GM21367 (cell line): ENCODE data around the gene PRSS23.
"Not testable (repeated sequence)": the region's sequence is repeated elsewhere in the genome, so short reads cannot be mapped to it uniquely, and the experiment has no call there.

Source experiments
- ATAC-seq: cut with Tn5 transposase; IDR thresholded peaks from one replicate; pipeline ENCODE4 v1.9.1; 2021; ENCODE audit not compliant: unreplicated experiment

Gene PRSS23, protein sequence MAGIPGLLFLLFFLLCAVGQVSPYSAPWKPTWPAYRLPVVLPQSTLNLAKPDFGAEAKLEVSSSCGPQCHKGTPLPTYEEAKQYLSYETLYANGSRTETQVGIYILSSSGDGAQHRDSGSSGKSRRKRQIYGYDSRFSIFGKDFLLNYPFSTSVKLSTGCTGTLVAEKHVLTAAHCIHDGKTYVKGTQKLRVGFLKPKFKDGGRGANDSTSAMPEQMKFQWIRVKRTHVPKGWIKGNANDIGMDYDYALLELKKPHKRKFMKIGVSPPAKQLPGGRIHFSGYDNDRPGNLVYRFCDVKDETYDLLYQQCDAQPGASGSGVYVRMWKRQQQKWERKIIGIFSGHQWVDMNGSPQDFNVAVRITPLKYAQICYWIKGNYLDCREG

DNA sequence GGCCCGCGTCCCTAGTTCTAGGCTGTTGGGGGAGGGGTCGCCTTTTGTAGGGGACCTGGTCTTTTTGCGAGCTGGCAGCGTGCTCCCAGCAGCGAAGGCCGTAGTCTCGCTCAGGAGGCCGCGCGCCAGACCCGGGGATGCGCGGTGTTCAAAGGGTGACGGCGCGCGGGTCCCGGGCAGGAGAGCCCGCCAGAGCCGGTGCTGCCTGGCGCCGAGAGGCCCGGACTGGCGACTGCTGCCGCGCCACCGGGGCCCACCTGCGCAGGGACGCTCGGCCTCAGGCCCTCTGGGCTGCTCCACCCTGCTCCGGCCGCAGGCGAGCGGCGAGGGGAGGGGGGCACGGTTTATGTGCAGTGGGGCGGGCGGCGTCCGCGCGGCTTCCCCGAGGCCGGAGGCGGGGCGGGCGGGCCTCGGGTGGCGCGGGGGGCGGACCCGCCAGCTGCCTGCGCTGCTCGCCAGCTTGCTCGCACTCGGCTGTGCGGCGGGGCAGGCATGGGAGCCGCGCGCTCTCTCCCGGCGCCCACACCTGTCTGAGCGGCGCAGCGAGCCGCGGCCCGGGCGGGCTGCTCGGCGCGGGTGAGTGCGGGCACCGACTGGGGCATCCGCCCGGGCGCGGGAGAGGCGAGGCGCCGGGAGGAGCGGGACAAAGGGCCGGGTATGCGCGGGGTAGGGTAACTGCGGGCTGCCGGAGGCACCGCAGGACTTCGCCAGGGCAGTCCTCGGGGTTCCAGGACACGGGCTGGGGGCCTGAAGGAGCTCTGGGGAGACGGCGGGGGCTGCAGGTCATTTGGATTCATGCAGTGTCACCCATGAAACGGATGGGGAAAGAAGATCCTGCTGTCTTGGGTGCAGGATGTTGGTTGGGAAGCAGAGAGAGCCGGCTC is at the start of gene PRSS23:
Gene PRSS23, plus strand, starts transcription at position 467 of the 884 bp plus-strand sequence. CDS start 7,102 bp downstream, outside the sequence.
- no peak for ATAC-seq

DNA sequence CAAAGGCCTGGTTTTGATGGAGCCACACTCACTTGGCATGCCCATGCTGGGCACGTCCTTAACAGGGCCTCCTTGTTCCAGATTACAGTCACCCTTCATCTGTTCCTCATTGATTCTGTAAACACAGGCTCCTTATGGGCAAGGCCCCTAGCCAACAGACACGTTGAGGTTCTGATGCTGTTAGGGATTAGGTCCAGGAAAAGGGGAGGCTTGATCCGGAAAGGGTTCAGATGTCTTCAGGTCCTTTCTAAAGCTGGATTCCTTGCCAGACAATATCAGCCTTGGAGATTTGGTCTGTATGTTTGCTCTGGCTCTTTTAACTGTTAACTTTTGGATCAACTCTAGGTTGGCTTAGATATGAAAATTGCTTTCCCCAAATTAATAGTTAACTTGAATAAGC is 46.9 kb upstream of the PRSS23 start:
- ATAC-seq = no peak

DNA sequence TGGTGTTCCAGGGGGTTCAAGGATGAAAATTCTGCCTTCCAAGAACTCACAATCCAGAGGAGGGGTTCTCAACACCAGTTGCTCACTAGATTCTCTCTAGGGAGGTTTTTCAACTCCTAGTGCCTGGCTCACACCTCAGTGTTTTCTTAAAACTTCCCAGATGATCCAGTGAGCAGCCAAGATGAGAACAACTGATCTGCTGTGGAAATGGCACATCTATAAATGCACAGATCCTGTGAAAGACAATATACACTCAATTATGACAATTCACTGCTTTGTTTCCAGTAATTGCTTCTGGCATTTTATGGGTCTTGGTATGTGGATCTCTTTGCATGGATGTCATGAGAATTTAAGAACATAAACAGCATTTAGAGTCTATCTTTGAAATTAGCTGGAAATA is 45.2 kb upstream of the PRSS23 start:
- no peak for ATAC-seq

DNA sequence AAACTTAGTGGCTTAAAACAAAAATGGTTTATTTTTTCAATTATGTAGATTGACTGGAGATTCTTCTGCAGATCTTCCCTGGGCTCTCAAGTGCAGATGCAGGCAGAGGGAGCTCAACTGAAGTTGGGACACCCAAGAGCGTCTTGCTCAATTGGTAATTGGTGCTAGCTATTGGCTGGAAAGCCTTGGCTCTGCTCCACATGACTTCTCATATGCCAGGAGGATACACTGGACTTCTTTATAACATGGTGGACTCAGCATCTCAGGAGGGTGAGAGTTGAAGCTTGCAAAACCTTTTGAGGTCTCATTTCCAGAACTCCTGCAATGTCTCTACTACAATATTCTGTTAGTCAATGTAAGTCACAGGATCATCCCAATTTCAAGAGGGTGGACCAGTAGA is 42.2 kb upstream of the PRSS23 start:
- no peak for ATAC-seq

DNA sequence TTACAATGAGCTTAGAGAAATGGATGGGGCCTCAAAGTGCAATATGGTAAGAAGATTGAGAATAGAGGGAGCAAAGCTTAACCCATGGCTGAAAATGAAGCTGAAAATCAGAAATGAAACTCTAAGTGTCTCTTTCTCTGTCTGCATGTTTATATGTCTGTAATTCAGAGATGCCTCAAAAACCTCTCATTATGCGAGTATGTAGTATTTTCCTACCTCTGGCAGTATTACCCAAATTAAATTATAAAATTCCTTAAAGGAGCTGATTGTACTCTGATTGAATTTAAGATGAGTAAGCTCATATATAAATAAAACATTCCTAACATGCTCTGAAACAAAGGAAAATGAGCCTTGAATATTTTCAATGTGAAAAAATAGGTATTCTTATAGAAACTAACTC is 39.8 kb upstream of the PRSS23 start:
- ATAC-seq = no peak

DNA sequence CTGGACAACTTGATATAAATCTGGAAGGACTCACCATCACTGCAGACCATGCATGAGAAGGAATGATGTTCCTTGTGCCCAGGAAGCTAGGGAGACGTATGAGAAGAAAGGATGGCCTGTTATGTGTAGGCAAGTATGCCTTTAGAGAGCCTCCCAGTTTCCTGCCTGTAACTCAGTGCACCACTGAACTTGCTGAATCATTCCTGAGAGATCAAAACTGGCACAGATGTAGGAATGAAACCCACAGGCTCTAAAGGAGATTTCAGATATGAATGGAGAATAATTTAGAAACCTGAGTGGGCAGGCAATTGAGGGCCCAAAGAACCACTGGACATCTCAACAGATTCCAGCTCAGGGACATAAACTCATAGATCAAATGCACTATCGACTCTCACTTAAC is 38.4 kb upstream of the PRSS23 start:
- ATAC-seq = no peak

DNA sequence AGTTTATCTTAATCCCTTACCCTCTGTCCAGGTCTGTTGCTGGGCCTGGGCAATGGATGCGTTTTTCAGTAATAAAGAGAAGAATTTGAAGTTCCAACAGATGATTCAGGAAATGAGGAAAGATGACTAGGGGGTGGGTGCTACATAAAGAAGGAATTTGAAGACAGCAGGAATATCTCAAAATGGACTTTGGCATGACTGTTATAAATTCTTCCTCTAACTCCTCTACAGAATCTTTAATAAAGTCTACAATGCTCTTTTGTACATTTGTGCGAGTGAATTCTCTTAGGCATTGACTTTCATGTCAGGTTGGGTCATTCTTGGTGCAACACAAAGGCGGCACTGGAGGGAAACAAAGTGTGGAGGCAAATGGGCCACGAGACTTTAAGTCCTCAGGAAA is 35.1 kb upstream of the PRSS23 start:
- ATAC-seq = no peak

DNA sequence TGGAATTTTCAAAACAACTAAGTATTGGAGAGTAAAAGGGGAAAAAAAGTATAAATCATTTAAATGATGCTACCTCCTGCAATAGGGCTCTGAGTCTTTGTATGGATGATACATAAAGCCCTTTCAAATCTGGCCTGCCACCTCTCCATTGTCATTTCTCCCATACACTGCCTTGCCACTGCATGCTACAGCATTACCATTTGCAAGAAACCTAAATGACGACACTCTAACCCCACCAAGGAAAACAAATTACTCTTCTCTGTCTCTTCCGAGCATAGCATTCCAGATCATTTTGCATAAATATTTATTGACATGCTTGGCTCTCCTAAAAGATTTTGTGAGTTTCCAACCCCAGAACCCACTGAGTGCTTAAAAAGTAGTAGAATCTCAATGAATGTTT is 34.5 kb upstream of the PRSS23 start:
- no peak for ATAC-seq

DNA sequence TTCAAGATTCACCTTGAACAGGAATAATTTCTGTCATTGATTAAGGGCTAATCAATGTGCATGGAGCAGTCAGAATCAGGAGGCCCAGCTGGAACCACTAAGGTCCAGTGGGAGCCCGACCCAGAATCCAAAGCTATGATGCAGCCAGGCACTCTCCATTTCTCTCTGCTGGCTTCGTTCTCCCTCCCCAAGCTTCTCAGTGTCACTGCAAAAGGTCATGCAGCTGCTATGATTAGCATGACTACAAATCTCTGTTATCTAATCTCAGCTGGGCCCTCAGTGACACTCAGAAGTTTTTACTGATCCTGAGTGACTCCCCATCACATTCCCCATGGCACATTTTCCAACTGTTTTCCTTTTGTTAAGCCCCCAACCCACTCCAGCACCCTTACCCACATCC is 31.1 kb upstream of the PRSS23 start:
- ATAC-seq = no peak

DNA sequence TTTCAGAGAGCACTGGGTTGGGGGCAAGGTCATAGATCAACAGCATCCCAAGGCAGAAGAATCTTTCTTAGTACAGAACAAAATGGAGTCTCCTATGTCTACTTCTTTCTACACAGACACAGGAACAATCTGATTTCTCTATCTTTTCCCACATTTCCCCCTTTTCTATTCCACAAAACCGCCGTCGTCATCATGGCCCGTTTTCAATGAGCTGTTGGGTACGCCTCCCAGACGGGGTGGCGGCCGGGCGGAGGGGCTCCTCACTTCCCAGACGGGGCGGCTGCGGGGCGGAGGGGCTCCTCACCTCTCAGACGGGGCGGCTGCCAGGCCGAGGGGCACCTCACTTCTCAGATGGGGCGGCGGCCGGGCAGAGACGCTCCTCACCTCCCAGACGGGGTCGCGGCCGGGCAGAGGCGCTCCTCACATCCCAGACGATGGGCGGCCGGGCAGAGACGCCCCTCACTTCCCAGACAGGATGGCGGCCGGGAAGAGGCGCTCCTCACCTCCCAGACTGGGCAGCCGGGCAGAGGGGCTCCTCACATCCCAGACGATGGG is 29.8 kb upstream of the PRSS23 start:
- not testable (repeated sequence) for ATAC-seq

DNA sequence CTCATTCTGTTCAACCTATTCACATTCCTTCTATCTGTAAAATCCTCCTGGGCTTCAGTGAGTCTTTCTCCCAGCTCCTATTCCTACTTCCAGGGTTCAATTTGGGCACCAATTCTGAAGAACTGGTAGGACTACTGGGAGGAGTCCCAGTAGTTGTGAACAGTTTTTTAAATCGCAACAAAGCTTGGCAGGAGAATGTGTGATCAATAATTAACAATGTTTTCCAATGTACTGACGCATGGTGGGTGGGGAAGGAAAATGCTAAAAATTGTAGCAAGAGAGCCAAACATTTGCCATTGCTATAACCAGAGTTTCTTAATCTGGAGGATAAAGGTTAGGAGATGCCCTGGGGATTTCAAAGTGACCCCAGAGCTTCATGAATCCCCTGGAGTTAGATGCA is 27.3 kb upstream of the PRSS23 start:
- ATAC-seq = no peak

DNA sequence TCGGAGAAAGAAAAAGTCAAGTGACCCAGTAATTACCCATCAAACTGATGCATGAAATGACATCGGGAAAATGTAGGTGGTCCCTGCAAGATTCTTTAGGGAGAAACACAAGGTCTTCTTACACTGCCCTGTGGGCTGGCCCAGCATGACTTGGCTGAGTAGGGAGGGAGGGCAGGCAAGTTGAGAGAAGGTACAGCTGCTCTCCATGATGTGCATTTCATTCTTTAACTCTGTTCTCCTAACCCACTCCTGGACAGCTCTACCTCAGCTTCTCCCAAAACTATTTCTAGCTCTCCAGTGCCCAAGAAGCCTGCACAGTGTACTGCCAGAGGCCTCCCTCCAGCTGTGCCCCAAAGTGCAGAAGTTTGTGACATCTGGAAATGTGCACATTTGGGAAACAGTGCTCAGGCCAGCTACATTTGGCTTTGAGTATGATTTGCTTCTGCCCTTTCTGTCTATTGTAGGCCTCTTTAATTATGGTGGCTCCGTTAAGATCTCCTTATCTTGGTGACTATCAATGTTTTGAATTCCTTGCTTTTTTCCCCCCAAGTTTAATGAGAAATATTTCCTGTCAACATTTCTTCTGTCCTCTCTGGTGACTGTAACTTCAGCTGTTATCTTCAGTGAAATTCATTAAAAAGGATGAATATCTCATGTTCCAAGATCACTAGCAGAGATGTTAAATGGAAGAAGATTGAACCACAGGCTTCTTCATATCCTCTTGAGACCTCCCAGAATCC is 26.7 kb upstream of the PRSS23 start:
- no peak for ATAC-seq

DNA sequence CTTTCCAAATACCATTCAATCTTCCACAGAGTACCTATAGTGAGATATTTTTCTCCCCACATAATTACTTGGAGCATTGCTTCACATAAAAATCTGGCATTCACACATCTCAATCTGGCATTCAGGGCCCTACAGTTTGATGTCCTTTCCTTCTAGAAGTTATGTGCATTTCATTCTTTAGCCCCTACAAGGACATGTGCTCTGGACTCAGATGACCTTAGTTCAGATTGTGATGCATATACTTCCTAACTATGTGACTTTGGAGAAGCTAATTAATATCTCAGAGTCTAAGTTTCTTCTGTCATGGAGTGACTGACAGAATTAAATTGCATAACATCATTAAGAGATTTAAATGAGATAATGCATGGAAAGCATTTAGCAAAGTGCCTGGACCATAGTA is 25.9 kb upstream of the PRSS23 start:
- no peak for ATAC-seq

DNA sequence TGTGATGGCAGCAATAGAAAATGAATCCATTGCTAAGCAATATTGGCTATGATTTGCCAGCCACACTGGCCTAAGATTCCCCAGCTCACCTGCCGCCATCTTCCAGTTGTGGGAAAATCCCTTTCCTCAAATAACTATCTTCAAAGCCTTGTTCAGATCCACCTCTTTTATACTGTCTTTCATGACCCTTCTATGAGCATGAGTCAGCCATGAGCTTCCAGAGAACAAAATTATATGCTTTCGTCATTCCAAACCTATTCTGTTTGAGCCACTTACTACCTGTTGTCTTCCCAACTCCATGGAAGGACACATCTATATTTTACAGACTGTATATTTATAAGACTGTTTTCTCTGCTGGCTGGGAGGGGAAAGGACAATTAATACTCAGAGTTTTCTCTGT is 25.0 kb upstream of the PRSS23 start:
- ATAC-seq = no peak

DNA sequence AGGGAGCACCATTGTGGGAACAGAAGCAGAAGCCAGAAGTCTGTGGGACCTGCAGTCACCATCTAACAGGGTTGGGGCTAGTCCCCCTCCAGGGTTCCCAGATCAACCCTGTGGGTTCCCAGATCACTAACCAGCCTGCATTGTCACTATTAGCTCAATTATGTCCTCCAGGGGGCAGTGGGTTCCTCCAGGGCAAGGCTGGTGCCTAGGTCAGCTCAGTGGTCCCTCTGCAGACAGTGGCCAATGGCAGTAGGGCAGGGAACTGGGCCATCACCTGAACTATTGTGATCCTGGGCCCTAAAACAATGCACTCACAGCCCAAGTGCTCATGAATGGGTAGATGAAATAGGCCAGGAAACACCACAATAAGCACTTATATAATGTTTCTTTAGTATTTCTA is 18.8 kb upstream of the PRSS23 start:
- no peak for ATAC-seq

DNA sequence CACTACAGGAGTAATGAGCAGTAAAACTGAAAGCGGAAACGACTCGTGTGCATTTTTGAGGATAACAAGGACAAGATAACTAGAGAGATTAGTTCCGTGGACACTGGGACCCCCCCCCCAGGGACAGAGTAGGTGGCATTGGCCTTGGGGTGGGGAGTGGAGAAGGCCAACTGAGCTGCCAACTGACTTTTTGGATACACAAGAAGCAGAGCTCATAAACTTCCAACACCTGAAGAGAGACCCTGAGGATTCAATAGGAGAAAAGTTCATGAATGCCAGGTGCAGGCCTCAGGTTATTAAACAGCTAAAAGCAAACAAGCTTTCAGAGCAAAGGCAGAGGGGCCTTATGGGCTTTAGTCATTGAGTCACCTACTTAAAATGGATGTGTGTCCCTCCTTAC is 17.6 kb upstream of the PRSS23 start:
- ATAC-seq = no peak

DNA sequence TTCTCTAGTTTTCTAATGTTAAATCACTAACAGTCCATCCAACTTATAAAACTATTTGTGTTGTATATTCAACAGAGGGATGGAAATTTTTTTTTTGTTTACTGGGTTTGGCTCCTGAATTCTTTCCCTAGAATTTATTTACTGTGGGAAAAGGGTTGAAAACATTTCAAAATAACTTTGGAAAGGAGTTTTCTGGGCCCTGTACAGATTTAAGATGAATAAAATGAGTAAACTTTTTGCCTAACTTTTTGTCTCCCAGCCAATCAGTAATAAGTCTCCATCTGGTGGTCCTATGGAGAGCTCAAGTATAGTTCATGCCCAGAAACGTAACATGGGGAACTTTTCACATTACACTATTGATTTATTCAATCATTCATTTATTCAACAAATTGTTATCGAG is 16.7 kb upstream of the PRSS23 start:
- ATAC-seq = no peak

DNA sequence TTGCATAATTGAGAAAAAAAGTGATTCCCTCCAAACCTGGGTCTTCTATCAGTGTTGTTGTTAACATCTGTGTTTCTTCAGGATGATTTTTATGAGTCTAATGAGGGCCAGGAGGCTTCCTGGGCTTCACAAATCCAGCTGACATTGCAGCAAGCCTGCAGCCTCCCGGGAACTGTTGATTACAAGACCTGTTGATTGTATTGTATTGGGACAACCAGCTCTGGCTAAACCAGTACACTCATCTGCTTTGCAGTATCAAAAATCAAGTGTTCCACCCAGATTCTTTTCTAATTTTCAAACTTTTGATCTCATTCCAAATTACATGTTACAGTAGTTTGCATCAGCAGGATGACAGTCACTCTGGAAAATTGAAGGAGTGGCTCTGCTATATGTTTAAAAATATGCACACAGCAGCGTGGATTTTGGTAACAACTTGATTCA is 16.1 kb upstream of the PRSS23 start:
- ATAC-seq = no peak

DNA sequence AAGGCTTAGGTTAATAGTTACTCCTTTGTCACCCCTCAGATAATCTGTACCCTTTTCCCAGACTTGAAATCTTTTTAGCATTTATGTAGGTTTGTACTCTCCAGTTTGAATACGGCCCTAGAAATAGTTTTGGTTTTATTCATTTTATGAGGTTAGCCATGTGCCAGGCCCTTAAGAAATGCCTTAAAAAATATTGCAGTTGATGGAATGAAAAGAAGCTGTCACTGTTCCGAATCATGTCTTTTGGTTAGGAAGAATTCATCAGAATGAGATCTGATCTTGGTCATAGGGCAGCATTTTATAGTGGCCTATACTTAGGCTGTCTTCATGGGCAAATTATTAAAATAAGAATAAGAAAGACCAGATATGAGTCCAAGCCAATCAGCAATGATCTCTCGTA is 14.8 kb upstream of the PRSS23 start:
- ATAC-seq = no peak

DNA sequence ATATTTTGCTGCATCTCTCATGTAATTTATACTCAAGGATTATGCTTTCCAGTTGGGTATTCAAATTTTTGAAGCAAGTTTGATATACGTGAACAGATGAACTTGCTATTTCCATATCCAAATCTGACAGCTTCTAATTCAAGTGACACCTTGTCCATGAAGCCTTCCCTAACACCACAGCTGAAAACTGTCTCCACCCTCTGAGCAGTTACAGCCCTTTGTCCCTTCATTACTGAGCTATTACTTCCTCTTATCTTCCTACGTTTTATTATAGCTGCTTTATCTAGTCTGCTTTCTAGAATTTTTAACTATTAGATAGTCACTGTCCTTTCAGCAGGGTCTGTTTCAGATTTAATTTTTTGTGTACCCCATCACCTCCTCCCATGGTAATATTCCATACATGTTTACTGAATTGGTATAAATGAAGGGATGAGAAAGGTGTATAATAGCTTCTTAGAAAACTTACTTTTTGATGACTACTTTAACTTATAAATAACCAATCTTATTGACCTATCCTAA is 13.3 kb upstream of the PRSS23 start:
- no peak for ATAC-seq

DNA sequence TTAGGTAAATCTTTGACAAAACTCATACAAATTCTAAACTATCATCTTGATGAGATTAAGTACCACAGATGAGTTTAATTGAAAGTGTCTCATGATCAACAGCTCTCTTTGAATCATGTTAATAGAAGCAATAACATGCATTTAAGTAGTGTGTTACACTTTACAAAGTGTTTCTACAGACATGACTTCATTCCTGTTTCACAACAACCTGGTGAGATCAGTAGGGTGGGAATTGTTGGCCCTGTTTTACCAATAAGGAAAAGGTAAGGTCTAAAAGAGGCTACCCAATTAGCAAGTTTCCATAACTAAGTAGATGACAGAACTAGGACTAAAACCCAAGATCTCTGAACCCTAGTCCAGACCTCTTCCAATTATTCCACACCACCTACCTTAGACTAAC is 12.7 kb upstream of the PRSS23 start:
- no peak for ATAC-seq
